ENCODE data around the gene CCT2. TPM values are rescaled to one million over a fixed set of nuclear protein-coding genes. Genes with fewer than 3 reads are reported as not detected.

The CCT2 gene
- total RNA-seq, 2 donors from 2014 or later, result 178 to 384 TPM

- H3K36me3 Mint-ChIP-seq (ENCODE audit: low read depth), result no peaks in the 10 kb centered on the region
- H3K4me1 Mint-ChIP-seq, result no peaks in the 10 kb centered on the region
- no peak for ATAC-seq (replicated peaks)
- no peak overlapping the region for H3K27ac Mint-ChIP-seq
- peaks cover 2% of the 10 kb centered on the region for H3K27me3 Mint-ChIP-seq
- no peak overlapping the region for H3K4me3 Mint-ChIP-seq
- no peaks in the 10 kb centered on the region for H3K9me3 Mint-ChIP-seq
These were observed 57.3 kb downstream of the CCT2 start for GRCh38 chr12:69642531-69642930.

GRCh38 chr12:69644511-69644910, 59.3 kb downstream of the CCT2 start:
- ATAC-seq (replicated peaks), result no peak
- H3K4me3 Mint-ChIP-seq, result no peak overlapping the region
- peaks cover 13% of the 10 kb centered on the region for H3K27me3 Mint-ChIP-seq
- H3K4me1 Mint-ChIP-seq, result no peaks in the 10 kb centered on the region
- H3K36me3 Mint-ChIP-seq (ENCODE audit: low read depth), result no peaks in the 10 kb centered on the region
- no peak overlapping the region for H3K27ac Mint-ChIP-seq
- no peaks in the 10 kb centered on the region for H3K9me3 Mint-ChIP-seq

GRCh38 chr12:69645031-69645430, 59.8 kb downstream of the CCT2 start:
- H3K9me3 Mint-ChIP-seq, result no peaks in the 10 kb centered on the region
- no peaks in the 10 kb centered on the region for H3K36me3 Mint-ChIP-seq (ENCODE audit: low read depth)
- ATAC-seq (replicated peaks), result no peak
- no peaks in the 10 kb centered on the region for H3K4me1 Mint-ChIP-seq
- no peak overlapping the region for H3K4me3 Mint-ChIP-seq
- H3K27ac Mint-ChIP-seq, result no peak overlapping the region
- H3K27me3 Mint-ChIP-seq, result peaks cover 14% of the 10 kb centered on the region

DNA sequence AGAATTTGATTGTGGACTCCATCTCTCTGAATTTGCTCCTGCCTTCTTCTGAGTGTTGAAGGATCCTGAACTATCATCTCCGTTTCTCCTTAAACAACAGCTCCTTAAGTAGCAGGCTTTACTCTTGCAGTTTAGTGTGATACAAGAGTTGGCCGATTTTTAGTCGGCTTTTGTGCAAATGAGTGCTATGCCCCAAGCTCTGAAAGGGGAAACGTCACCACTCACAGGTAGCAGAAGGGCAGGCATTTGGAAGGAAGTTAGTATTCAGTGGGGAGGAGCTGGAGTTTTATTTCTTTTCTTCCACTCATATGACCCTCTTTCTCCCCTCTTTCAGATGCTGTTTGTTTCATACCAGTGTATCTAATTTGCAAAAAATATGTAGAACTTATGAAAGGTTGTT, 61.9 kb downstream of the CCT2 start:
- Mint-ChIP-seq H3K9me3 (no peaks in the 10 kb centered on the region), H3K4me3 (no peak overlapping the region), H3K36me3 (ENCODE audit: low read depth) (no peaks in the 10 kb centered on the region), H3K4me1 (no peaks in the 10 kb centered on the region), H3K27ac (no peak overlapping the region), H3K27me3 (peaks cover 20% of the 10 kb centered on the region)
- no peak for ATAC-seq (replicated peaks)

DNA sequence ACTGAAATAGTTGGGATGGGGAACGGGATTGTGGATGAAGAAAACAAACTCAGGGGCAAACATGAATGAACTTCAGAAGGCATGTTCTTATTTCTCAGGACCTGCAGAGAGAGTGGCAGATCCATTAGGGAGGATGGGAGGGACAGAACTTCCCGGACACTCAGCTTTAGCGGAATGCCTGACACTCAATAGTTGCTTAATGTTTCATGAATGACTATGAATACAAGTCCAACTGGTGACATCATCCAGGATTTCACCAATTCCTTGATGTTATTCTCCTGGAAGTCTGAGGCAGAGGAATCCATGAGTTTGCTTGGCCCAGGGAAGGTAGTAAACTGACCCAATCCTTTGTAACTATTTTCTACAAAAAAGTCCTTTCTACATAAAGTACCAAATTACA, 63.2 kb downstream of the CCT2 start:
- no peak overlapping the region for H3K4me3 Mint-ChIP-seq
- H3K9me3 Mint-ChIP-seq, result no peaks in the 10 kb centered on the region
- H3K27me3 Mint-ChIP-seq, result peaks cover 20% of the 10 kb centered on the region
- H3K4me1 Mint-ChIP-seq, result no peaks in the 10 kb centered on the region
- no peak for ATAC-seq (replicated peaks)
- no peak overlapping the region for H3K27ac Mint-ChIP-seq
- no peaks in the 10 kb centered on the region for H3K36me3 Mint-ChIP-seq (ENCODE audit: low read depth)

GRCh38 chr12:69649529-69649928, 64.3 kb downstream of the CCT2 start:
- Mint-ChIP-seq H3K9me3 (no peaks in the 10 kb centered on the region), H3K36me3 (ENCODE audit: low read depth) (no peaks in the 10 kb centered on the region), H3K27ac (no peak overlapping the region), H3K27me3 (peaks cover 20% of the 10 kb centered on the region), H3K4me3 (no peak overlapping the region), H3K4me1 (no peaks in the 10 kb centered on the region)
- no peak for ATAC-seq (replicated peaks)

Other genes with a start within 250 kb of the CCT2 start
- gene LYZ, start 237.1 kb upstream of the CCT2 start, total RNA-seq, result under 1 TPM in 1 of 2 donors, not detected in 1; 0.26 TPM
- gene YEATS4, start 225.7 kb upstream of the CCT2 start, total RNA-seq, result 10 to 100 TPM; 28.4 to 48.3 TPM
- gene FRS2, start 115.1 kb upstream of the CCT2 start, total RNA-seq, result 10 to 100 TPM; 11.0 to 12.8 TPM
- gene LRRC10, start 25.4 kb downstream of the CCT2 start, total RNA-seq, result not detected
- gene BEST3, start 113.8 kb downstream of the CCT2 start, total RNA-seq, result not detected
- gene RAB3IP, start 153.4 kb downstream of the CCT2 start, total RNA-seq, result 10 to 100 TPM; 21.8 to 27.3 TPM
- gene MYRFL, start 239.8 kb downstream of the CCT2 start, total RNA-seq, result under 1 TPM in 1 of 2 donors, not detected in 1; 0.11 TPM

Data from activated T-helper 17 cell treated with anti-CD3 and anti-CD28 coated beads, Interleukin-2, amount 50 U/mL, for 72 hours (primary cell).